H9 (cell line): Measurements from ENCODE around the gene CTXND2. TPM values are rescaled to one million over a fixed set of nuclear protein-coding genes. Genes with fewer than 3 reads are reported as not detected.

Experiments used
- DNase-seq: peaks from one replicate; pipeline ENCODE4 v3.0.0-alpha.2; 2017
- H2AFZ ChIP-seq: one replicate; pipeline ENCODE4 v1.6.1; 2013; ENCODE audit warnings: mild to moderate bottlenecking, low read length, control low read depth, moderate library complexity
- H2AK5ac ChIP-seq: 2 replicates; pipeline ENCODE4 v1.6.1; 2013; ENCODE audit warnings: low read length, control low read depth, mixed read lengths; ENCODE audit not compliant: insufficient read length
- H2BK120ac ChIP-seq: one replicate; pipeline ENCODE4 v1.6.1; 2013; ENCODE audit warnings: low read depth, mild to moderate bottlenecking, low read length, control low read depth, inconsistent platforms; ENCODE audit not compliant: poor library complexity, severe bottlenecking
- H2BK12ac ChIP-seq: 2 replicates; pipeline ENCODE4 v1.6.1; 2013; ENCODE audit warnings: low read length, control low read depth, mixed read lengths, low read depth; ENCODE audit not compliant: insufficient read length
- H2BK15ac ChIP-seq: 2 replicates; pipeline ENCODE4 v1.6.1; 2013; ENCODE audit warnings: low read depth, low read length, control low read depth
- H2BK20ac ChIP-seq: one replicate; pipeline ENCODE4 v1.6.1; 2013; ENCODE audit warnings: low read depth, mild to moderate bottlenecking, low read length, control low read depth, inconsistent platforms; ENCODE audit not compliant: poor library complexity, severe bottlenecking
- H2BK5ac ChIP-seq: 2 replicates; pipeline ENCODE4 v1.6.1; 2013; ENCODE audit warnings: low read length, control low read depth, mixed read lengths; ENCODE audit not compliant: insufficient read length
- H3K14ac ChIP-seq: 2 replicates; pipeline ENCODE4 v1.6.1; 2013; ENCODE audit warnings: low read length, control low read depth; ENCODE audit not compliant: insufficient read depth
- H3K18ac ChIP-seq: 2 replicates; pipeline ENCODE4 v1.6.1; 2013; ENCODE audit warnings: low read depth, mild to moderate bottlenecking, mixed read lengths, low read length, control low read depth; ENCODE audit not compliant: insufficient read length
- H3K23ac ChIP-seq: 2 replicates; pipeline ENCODE4 v1.6.1; 2013; ENCODE audit warnings: low read length, control low read depth, mixed read lengths, low read depth; ENCODE audit not compliant: insufficient read length
- H3K23me2 ChIP-seq: 2 replicates; pipeline ENCODE4 v1.6.1; 2013; ENCODE audit warnings: low read depth, mild to moderate bottlenecking, mixed read lengths, low read length, control low read depth; ENCODE audit not compliant: insufficient read length, poor library complexity, severe bottlenecking
- H3K27ac ChIP-seq: 2 replicates; pipeline ENCODE4 v1.5.1; 2013; ENCODE audit warnings: low read length, control low read depth, mixed read lengths, low read depth; ENCODE audit not compliant: insufficient read length
- H3K27me3 ChIP-seq: 2 replicates; pipeline ENCODE4 v1.6.1; 2013; ENCODE audit warnings: low read length, control low read depth, inconsistent platforms; ENCODE audit not compliant: insufficient read depth
- H3K4ac ChIP-seq: 2 replicates; pipeline ENCODE4 v1.6.1; 2013; ENCODE audit warnings: low read depth, mild to moderate bottlenecking, control low read depth, inconsistent platforms, low read length, moderate library complexity
- H3K4me1 ChIP-seq: 2 replicates; pipeline ENCODE4 v1.6.1; 2013; ENCODE audit warnings: low read length, control low read depth, inconsistent platforms; ENCODE audit not compliant: insufficient read depth
- H3K4me2 ChIP-seq: 2 replicates; pipeline ENCODE4 v1.6.1; 2013; ENCODE audit warnings: low read length, control low read depth, mixed read lengths; ENCODE audit not compliant: insufficient read length, insufficient read depth
- H3K56ac ChIP-seq: 2 replicates; pipeline ENCODE4 v1.6.1; 2013; ENCODE audit warnings: low read depth, mild to moderate bottlenecking, mixed read lengths, low read length, control low read depth; ENCODE audit not compliant: insufficient read length
- H3K79me1 ChIP-seq: 2 replicates; pipeline ENCODE4 v1.6.1; 2013; ENCODE audit warnings: low read depth, mild to moderate bottlenecking, moderate library complexity, low read length, control low read depth, inconsistent platforms; ENCODE audit not compliant: insufficient read depth, poor library complexity, severe bottlenecking
- H3K79me2 ChIP-seq: 2 replicates; pipeline ENCODE4 v1.6.1; 2013; ENCODE audit warnings: low read length, control low read depth, inconsistent platforms; ENCODE audit not compliant: insufficient read depth
- H3K9ac ChIP-seq: 2 replicates; pipeline ENCODE4 v1.6.1; 2013; ENCODE audit warnings: low read length, control low read depth, mixed read lengths; ENCODE audit not compliant: insufficient read length; ENCODE audit errors: extremely low read depth
- H3K9me3 ChIP-seq: one replicate; pipeline ENCODE4 v1.6.1; 2013; ENCODE audit warnings: low read depth, low read length, inconsistent platforms; ENCODE audit not compliant: control insufficient read depth
- H3T11ph ChIP-seq: one replicate; pipeline ENCODE4 v1.6.1; 2013; ENCODE audit warnings: mild to moderate bottlenecking, low read length, control low read depth, inconsistent platforms
- H4K20me1 ChIP-seq: one replicate; pipeline ENCODE4 v1.6.1; 2013; ENCODE audit not compliant: control insufficient read depth, insufficient read length, insufficient read depth
- H4K5ac ChIP-seq: 2 replicates; pipeline ENCODE4 v1.6.1; 2013; ENCODE audit warnings: low read depth, mild to moderate bottlenecking, mixed read lengths, low read length, control low read depth; ENCODE audit not compliant: insufficient read length
- H4K8ac ChIP-seq: replicated peaks from 2 replicates; pipeline ENCODE4 v1.6.1; 2013; ENCODE audit warnings: low read length, control low read depth, mixed read lengths, low read depth; ENCODE audit not compliant: insufficient read length
- H4K91ac ChIP-seq: 2 replicates; pipeline ENCODE4 v1.6.1; 2013; ENCODE audit warnings: low read depth, mild to moderate bottlenecking, moderate library complexity, mixed read lengths, low read length, control low read depth; ENCODE audit not compliant: insufficient read length
- H3K27ac Mint-ChIP-seq, 3 experiments: 2 replicates in 2 of 3; 3 replicates in 1 of 3; pipeline ENCODE4 v1.8.0; 2020 to 2021; ENCODE audit warnings: mixed read lengths in 3 of 3, mild to moderate bottlenecking in 1 of 3, moderate library complexity in 1 of 3
- H3K27me3 Mint-ChIP-seq: 2 replicates; pipeline ENCODE4 v1.8.0; 2021; ENCODE audit warnings: low read depth, mild to moderate bottlenecking, moderate library complexity, mixed read lengths
- H3K36me3 Mint-ChIP-seq, 3 experiments: 2 replicates in 2 of 3; 3 replicates in 1 of 3; pipeline ENCODE4 v1.8.0; 2020 to 2021; ENCODE audit warnings: low read depth in 3 of 3, mixed read lengths in 3 of 3; ENCODE audit not compliant: insufficient read depth in 1 of 3
- H3K4me1 Mint-ChIP-seq, 2 experiments: 2 replicates each; pipeline ENCODE4 v1.8.0; 2020; ENCODE audit warnings: mixed read lengths in 2 of 2
- H3K4me3 Mint-ChIP-seq, 2 experiments: 2 replicates in 1 of 2; 3 replicates in 1 of 2; pipeline ENCODE4 v1.8.0; 2020 to 2021; ENCODE audit warnings: mild to moderate bottlenecking in 2 of 2, mixed read lengths in 2 of 2, moderate library complexity in 1 of 2
- H3K9me3 Mint-ChIP-seq, 2 experiments: 2 replicates in 1 of 2; 3 replicates in 1 of 2; pipeline ENCODE4 v1.8.0; 2020; ENCODE audit warnings: mild to moderate bottlenecking in 2 of 2, mixed read lengths in 2 of 2, moderate library complexity in 1 of 2
- WGBS: extraction: QIAGEN DNeasy Blood & Tissue Kit; methylation state at CpG from one replicate; pipeline ENCODE4 v1.1.7; 2013; ENCODE audit warnings: missing lambda C conversion rate, low lambda C conversion rate, mixed read lengths; ENCODE audit not compliant: insufficient read length; ENCODE audit errors: extremely low coverage; 5-methylcytosine and 5-hydroxymethylcytosine counted together
- total RNA-seq: library from RNA; stranded (reverse); gene quantifications from 2 replicates; pipeline ENCODE4 v1.2.1, GENCODE V29; 2021
- TF ChIP-seq, protein P1 (sequence below): fragments of 200-600 bp; sonication (generic); conservative IDR thresholded peaks from 3 replicates; pipeline ENCODE4 v1.8.0; 2021; ENCODE audit warnings: antibody characterized with exemption, mild to moderate bottlenecking

The CTXND2 gene
- total RNA-seq, 1 experiment from 2014 or later = not detected

- no peaks in the 10 kb centered on the region for H3K9me3 ChIP-seq
- H4K5ac ChIP-seq = no peak overlapping the region
- no peak overlapping the region for H3K18ac ChIP-seq
- WGBS = no CpG with 5 or more reads among the region's 4 CpGs
- no peaks in the 10 kb centered on the region for H3K4me1 ChIP-seq
- H2BK20ac ChIP-seq = no peak overlapping the region
- no peak for DNase-seq
- no peaks in the 10 kb centered on the region; the same call in none of the 2 replicates for H3K27me3 Mint-ChIP-seq
- no peak overlapping the region for H2BK12ac ChIP-seq
- no peak overlapping the region for H3K9ac ChIP-seq
- H3K56ac ChIP-seq = no peak overlapping the region
- H3K4ac ChIP-seq = no peak overlapping the region
- H4K91ac ChIP-seq = no peak overlapping the region
- no peaks in the 10 kb centered on the region for H3K23me2 ChIP-seq
- TF ChIP-seq, protein P1, sequence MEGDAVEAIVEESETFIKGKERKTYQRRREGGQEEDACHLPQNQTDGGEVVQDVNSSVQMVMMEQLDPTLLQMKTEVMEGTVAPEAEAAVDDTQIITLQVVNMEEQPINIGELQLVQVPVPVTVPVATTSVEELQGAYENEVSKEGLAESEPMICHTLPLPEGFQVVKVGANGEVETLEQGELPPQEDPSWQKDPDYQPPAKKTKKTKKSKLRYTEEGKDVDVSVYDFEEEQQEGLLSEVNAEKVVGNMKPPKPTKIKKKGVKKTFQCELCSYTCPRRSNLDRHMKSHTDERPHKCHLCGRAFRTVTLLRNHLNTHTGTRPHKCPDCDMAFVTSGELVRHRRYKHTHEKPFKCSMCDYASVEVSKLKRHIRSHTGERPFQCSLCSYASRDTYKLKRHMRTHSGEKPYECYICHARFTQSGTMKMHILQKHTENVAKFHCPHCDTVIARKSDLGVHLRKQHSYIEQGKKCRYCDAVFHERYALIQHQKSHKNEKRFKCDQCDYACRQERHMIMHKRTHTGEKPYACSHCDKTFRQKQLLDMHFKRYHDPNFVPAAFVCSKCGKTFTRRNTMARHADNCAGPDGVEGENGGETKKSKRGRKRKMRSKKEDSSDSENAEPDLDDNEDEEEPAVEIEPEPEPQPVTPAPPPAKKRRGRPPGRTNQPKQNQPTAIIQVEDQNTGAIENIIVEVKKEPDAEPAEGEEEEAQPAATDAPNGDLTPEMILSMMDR = no peak
- H4K20me1 ChIP-seq = no peaks in the 10 kb centered on the region
- H4K8ac ChIP-seq = no peak overlapping the region
- H3K23ac ChIP-seq = no peak overlapping the region
- no peak overlapping the region for H2AFZ ChIP-seq
- peaks cover 53 to 96% (median 92%) of the 10 kb centered on the region in 3 experiments for H3K36me3 Mint-ChIP-seq
- H2AK5ac ChIP-seq = no peak overlapping the region
- H3K79me1 ChIP-seq = no peaks in the 10 kb centered on the region
- H3K4me2 ChIP-seq = no peak overlapping the region
- H3K27ac Mint-ChIP-seq = peak overlapping the region in 1 of 3 experiments; percentile 37; a peak in 2 of 7 replicates
- no peaks in the 10 kb centered on the region for H3K27me3 ChIP-seq
- H2BK5ac ChIP-seq = no peak overlapping the region
- no peaks in the 10 kb centered on the region for H3K9me3 Mint-ChIP-seq
- H3K14ac ChIP-seq = no peak overlapping the region
- no peak overlapping the region for H3K27ac ChIP-seq
- H3K4me3 Mint-ChIP-seq = no peak overlapping the region
- no peaks in the 10 kb centered on the region for H3K4me1 Mint-ChIP-seq
- H3K79me2 ChIP-seq = no peaks in the 10 kb centered on the region
- H2BK15ac ChIP-seq = no peak overlapping the region
- no peak overlapping the region for H3T11ph ChIP-seq
- H2BK120ac ChIP-seq = no peak overlapping the region
Measured at GRCh38 chr1:150961756-150962155, 74.8 kb downstream of the CTXND2 start.

Other genes starting within 250 kb of the CTXND2 start
- gene GOLPH3L, start 190.0 kb upstream of the CTXND2 start, total RNA-seq = 30.0 and 30.5 TPM in 2 replicates
- gene HORMAD1, start 166.2 kb upstream of the CTXND2 start, total RNA-seq = not detected in 2 replicates
- gene CTSS, start 121.4 kb upstream of the CTXND2 start, total RNA-seq = not detected in 2 replicates
- gene CTSK, start 78.9 kb upstream of the CTXND2 start, total RNA-seq = 4.2 and 4.3 TPM in 2 replicates
- 19.1 and 22.7 TPM in 2 replicates for gene ARNT, start 10.5 kb upstream of the CTXND2 start, total RNA-seq
- 62.1 and 62.7 TPM in 2 replicates for gene SETDB1, start 39.2 kb downstream of the CTXND2 start, total RNA-seq
- gene CERS2, start 87.7 kb downstream of the CTXND2 start, total RNA-seq = 201 and 209 TPM in 2 replicates
- gene ANXA9, start 95.2 kb downstream of the CTXND2 start, total RNA-seq = 0.81 and 0.92 TPM in 2 replicates
- gene MINDY1, start 119.8 kb downstream of the CTXND2 start, total RNA-seq = 6.4 and 6.8 TPM in 2 replicates
- 21.0 and 22.3 TPM in 2 replicates for gene PRUNE1, start 121.3 kb downstream of the CTXND2 start, total RNA-seq
- gene BNIPL, start 149.4 kb downstream of the CTXND2 start, total RNA-seq = 1.2 and 1.5 TPM in 2 replicates
- 3.6 and 4.8 TPM in 2 replicates for gene C1orf56, start 160.6 kb downstream of the CTXND2 start, total RNA-seq
- 83.9 and 87.3 TPM in 2 replicates for gene CDC42SE1, start 172.5 kb downstream of the CTXND2 start, total RNA-seq
- 13.0 and 13.2 TPM in 2 replicates for gene MLLT11, start 173.3 kb downstream of the CTXND2 start, total RNA-seq
- 3.8 and 4.1 TPM in 2 replicates for gene GABPB2, start 183.6 kb downstream of the CTXND2 start, total RNA-seq